ENCODE data around the gene FCRL1.

Gene FCRL1

DNA sequence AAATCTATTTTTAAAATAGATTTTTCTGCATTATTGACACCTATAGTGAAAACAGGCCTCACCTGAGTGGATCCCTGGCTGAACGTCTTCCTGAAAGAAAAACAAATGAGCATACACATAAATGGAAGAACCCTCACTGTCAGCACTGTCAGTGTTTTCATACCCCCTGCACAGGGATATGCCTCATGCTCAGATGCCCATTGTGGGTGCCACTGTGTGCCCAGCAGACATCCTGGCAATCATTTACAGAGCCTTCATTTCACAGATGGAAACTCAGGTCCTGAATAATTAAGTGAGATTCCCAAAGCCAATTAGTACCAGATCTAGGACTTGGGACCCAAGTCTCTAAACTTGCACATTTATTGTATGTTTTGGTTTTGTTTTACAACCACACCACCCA lies 19.9 kb downstream of the FCRL1 start:
- DNase-seq = no peak

- DNase-seq = peak; percentile 4
These were observed 21.7 kb downstream of the FCRL1 start for GRCh38 chr1:157798211-157798610.

DNA sequence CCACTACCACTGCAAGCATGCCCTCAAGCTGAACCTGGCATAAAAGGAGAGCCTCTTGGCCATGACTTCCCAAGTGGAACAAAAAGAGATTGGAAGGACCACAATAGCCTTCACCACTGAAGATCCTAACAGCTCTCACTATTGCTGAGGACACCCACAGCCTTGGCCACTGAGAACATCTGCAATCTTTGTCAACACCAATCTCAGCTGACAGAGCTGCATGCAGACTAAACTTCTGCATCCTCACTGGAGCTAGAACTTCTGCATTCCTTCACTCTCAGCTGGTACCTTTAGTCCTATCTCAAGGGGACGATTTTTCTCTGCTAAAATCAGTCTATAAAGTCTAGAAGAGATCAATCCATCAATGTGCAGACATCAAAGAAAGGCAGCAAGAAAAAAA lies 34.7 kb downstream of the FCRL1 start:
- no peak for DNase-seq

GRCh38 chr1:157784801-157785200 lies 35.1 kb downstream of the FCRL1 start:
- DNase-seq = no peak

DNA sequence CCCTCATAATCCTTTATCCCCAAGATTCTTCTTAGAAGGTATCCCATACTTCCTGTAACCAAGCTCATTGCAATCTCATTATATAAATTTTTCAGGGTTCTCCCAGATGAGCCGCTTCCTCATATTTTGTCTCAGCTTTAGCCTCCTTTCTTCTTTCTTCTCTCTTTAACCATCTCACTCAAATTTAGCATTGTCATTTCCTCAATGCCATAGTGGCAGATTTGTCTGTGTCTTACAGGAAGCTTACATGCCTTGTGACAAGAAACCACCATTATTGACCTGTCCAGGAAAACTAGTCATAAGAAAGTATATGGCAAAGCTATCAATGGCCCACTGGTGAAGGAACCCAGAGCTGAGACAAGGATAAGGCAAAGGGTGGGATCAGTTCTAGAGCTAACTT lies 37.0 kb downstream of the FCRL1 start:
- DNase-seq = no peak

- DNase-seq = no peak
These were observed 38.9 kb downstream of the FCRL1 start for GRCh38 chr1:157781048-157781447.

- no peak for DNase-seq
These were observed 42.9 kb downstream of the FCRL1 start, which contains the start of gene FCRL2 for GRCh38 chr1:157776971-157777391. FCRL2 (minus strand) TSS chr1:157777132; CDS start chr1:157777073, 59 bp downstream.

DNA sequence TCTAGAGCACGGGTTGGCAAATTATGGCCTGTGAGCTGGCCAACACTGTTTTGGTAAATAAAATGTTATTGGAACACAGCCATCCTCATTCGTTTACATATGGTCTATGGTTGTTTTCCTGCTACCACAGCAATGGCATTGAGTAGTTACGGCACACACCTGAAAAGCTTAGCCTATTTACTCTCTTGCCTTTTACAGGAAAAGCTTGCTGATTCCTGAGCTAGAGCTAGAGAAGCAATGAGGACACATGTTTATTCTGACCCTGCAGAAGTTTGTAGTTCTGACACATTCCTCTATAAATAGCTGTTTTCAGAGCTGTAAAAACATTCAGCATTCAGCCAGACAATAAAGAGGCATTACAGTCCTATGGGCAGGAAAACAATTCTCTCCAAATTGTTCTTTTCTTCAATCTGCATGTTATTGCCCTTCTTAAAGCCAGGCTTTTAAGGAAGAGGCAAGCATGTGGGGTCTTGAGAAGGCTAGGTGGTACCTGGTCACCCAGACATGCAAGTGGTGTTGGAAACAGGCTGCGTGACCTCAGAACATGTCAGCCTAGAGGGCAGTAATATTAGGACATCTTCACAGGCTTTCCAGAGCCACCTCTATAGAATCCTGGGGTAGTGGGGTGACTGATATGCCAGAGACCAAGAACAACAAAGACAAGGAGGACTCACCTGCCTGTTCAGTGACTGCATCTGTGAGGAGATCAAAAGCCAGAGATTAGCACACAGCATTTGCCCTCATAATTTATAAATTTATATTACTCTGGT lies 44.6 kb downstream of the FCRL1 start:
- no peak for DNase-seq

DNA sequence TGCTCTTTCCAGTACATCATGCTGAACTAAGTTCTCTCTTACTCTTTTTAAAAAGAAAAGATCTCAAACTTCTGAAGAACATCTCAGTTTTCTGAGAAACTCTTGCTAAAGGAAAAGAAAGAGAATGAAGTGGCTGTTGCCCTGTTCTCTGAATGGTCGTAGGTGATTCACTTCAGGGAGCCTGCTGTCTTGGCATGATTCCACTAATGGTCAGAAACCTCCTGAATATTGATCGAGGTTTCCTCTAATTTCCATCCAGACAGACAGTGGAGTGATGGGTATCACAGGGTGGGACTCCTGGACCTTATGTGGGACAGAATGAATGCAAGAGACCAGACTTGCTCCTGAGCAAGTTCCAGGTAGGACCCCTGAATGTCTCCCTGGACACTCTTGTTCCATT lies 45.5 kb downstream of the FCRL1 start:
- no peak for DNase-seq

GRCh38 chr1:157773493-157774350 lies 46.2 kb downstream of the FCRL1 start:
- DNase-seq = no peak

DNA sequence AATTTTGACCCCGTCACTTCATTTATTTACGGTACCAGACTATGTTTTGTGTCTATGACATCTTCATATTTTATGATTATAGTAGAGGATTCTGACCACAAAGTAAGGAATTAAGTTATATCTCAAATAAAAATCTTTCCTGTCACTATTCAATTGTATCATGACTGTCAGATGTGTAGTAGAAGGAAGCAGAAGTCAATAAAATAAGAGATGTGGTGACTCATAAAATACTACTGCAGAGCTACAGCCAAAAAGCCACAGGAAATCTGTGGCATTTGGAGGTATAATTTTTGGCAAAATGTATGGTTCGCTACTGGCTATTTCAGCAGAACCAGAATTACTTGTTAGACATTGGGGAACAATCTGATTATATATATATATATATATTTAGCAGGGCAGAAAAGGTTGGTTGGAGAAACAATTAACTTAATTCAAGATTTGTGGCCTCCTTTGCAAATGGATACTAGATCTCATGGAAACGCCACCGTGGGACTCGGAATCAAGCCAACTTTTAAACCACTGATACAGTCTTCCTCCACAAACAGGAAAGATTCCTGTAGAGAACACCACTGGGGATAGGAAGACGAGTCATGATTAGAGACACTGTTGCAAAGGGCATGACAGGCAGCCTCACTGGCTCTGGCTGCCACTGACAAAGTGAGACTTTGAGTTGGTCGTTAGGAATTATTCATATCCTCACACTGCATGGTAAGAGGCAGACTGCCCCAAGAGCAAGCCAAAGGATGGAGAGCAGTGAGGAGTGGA lies 48.1 kb downstream of the FCRL1 start:
- no peak for DNase-seq

- DNase-seq = peak; percentile 6
These were observed 49.4 kb downstream of the FCRL1 start for GRCh38 chr1:157770442-157771043.

- DNase-seq = no peak
These were observed 53.1 kb downstream of the FCRL1 start for GRCh38 chr1:157766792-157767191.

GRCh38 chr1:157758018-157758417 lies 61.9 kb downstream of the FCRL1 start:
- DNase-seq = no peak

GRCh38 chr1:157753611-157754010 lies 66.3 kb downstream of the FCRL1 start:
- DNase-seq = no peak

DNA sequence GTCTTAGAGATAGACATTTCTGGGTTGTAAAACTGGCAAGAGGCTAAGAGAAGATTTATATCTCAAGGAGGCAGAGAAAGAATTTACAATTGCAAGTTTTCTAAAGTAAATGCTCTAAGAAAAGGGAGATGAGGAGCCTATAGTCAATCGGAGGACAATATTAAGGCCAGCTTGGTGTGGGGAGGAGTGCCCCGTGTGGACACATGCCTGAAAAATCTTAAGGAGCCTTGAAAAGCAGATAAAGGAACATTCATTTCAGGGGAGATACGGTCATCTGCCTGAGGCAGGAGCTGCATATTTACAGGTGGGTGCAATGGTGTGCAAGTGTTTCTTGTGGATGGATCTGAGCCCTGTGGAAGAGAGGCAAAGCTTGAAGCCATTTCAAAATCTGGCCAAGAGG lies 68.6 kb downstream of the FCRL1 start:
- DNase-seq = no peak

DNA sequence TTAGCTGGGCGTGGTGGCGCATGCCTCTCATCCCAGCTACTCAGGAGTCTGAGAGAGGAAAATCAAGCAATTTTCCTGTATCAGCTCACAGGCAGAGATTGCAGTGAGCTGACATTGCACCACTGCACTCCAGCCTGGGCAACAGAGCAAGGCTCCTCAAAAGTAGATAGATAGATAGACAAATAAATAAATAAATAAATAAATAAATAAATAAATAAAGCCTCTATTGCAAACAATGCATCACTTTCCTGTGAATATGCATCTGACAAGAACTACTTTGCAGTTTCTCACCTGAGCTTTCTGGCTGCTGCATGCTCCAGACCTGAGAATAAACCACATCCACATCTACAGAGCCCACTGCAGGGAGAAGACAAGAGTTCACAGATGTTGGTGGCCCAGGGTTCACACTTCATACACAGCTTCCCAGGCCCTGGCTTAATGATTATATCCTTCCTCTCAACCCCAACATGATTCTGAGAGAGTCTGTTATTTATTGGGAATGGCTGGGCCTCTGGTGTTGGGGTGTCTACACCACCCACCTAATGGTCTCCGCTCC lies 71.6 kb downstream of the FCRL1 start:
- no peak for DNase-seq

All from EL (cell line).